GM18505 (cell line): ENCODE results near the gene TNFRSF19.

ENCODE experiments used
- ATAC-seq: cut with Tn5 transposase; IDR thresholded peaks from one replicate; pipeline ENCODE4 v1.9.1; 2021; ENCODE audit not compliant: unreplicated experiment
- POLR2A ChIP-seq: IDR thresholded peaks from 4 replicates; pipeline ENCODE4 v1.6.1; 2011; ENCODE audit warnings: borderline replicate concordance; ENCODE audit not compliant: insufficient read depth, insufficient read length; ENCODE audit errors: extremely low read depth

Gene TNFRSF19

GRCh38 chr13:23631311-23632047 lies 61.3 kb downstream of the TNFRSF19 start:
- TF ChIP-seq POLR2A: no peak

DNA sequence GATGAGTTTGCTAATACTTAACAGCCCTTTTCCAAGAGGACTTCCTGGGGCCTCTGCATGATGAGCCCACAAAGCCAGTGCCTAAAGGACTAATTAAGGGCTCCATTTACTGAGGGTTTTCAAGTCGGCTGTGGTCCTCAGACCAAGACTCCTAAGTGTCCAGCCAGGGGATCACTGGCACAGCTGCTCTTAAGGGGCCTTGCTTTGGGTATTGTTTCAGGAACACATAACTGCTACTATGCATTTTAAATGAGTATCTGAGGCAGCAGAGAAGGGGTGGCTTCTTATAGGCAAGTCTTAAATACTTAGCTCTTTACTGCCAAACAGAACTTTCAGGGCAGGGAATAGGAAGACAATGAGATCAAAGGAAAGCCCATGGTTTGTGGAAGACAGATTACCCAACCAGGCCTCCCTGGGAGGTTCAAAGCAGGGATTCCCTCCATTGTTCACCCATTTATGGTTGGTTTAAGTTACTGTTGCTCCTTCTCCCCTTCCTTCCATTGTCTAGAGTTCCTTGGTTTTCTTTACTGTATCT lies 61.9 kb downstream of the TNFRSF19 start:
- ATAC-seq: no peak
- no peak for TF ChIP-seq POLR2A

More at GRCh38 chr13:23631311-23632047, 61.3 kb downstream of the TNFRSF19 start:
- ATAC-seq: no peak

DNA sequence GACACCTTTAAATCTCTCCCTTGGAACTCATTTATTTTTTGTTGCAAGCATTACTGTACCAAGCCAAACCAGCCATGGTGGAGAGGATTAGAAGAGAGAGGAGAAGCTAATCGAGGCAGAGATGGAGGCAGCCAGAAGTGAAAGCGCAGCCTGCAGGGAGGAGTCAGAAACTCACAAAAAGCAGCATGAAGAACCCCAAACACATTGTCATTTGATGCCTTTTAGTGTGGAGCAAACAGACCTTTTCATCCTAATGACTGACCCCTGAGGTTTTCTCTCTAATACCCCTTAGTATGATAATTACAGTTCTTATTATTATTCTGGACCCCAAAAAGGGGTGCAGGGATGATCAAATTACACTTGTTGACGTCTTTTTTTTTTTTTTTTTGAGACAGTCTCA lies 62.5 kb downstream of the TNFRSF19 start:
- no peak for TF ChIP-seq POLR2A
- ATAC-seq: no peak

- no peak for TF ChIP-seq POLR2A
- no peak for ATAC-seq
Observed at GRCh38 chr13:23634897-23635296, 64.7 kb downstream of the TNFRSF19 start.

GRCh38 chr13:23636360-23636759 lies 66.1 kb downstream of the TNFRSF19 start:
- TF ChIP-seq POLR2A: no peak
- ATAC-seq: no peak

GRCh38 chr13:23637829-23638228 lies 67.6 kb downstream of the TNFRSF19 start:
- no peak for ATAC-seq
- no peak for TF ChIP-seq POLR2A

GRCh38 chr13:23639674-23640073 lies 69.5 kb downstream of the TNFRSF19 start:
- TF ChIP-seq POLR2A: no peak
- ATAC-seq: no peak

- TF ChIP-seq POLR2A: no peak
- no peak for ATAC-seq
Observed at GRCh38 chr13:23642110-23642509, 71.9 kb downstream of the TNFRSF19 start.

DNA sequence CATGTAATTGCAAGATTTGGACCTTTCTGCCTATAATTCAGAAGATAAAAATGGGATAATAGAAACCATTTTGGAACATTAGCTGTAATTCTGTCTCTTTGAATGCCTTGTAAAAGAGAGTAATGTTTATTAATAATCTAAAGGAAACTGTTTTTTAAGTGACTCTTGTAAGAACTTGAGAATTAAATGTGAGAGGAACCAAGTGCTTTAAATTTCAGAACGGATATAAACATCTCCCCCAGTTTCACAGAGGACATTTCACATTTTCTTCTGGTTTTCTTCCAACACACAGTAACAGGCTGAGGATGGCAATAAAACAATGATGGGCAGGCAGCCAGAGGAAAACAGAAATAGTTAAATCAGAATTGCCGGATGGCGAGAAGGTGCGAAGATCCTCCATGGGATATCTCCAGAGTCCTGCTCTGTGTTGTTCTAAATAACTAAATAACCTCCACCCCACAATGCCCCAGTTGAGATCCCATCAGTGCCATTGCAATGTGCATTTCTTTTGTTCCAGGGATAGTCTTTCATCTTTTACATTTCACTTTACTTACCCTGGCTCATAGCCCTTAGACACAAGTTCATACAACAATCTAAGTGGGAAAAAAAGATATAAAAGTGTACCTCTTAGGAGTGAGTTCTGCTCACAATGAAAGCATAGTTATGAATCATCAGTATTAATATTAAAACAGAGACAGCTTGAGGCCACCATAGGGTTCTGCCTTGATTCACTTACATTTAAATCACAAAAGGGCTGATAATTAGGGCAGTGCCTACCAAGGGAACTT lies 73.3 kb downstream of the TNFRSF19 start:
- no peak for ATAC-seq

GRCh38 chr13:23644126-23644419 lies 73.9 kb downstream of the TNFRSF19 start:
- TF ChIP-seq POLR2A: no peak
- ATAC-seq: no peak

More for the DNA sequence above, 73.3 kb downstream of the TNFRSF19 start:
- no peak for TF ChIP-seq POLR2A

DNA sequence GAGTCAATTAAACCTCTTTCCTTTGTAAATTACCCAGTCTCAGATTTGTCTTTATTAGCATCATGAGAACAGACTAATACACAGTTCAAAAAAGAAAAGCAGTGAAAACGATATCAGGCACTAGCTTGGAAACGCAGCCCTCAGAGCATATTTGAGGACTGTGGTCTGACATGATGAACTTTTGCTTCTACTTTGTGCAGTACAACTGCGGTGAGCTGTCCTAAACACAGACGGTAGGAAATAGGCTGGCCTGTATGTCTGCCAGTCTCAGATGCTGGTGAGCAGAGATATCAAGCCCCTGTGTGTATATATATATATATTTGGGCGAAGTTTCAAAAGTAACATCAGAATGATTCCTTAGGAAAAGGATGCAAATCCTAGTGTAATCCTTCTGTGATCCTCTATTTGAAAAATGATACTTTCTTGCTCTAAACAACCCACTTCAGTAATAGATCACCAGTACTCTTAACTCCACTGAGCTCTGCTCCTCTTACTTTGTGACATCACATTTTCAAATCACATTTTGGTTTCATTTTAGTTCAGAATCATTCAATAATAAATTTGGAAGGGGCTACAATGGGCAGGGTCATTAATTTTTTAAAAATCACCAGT lies 74.4 kb downstream of the TNFRSF19 start:
- no peak for TF ChIP-seq POLR2A
- no peak for ATAC-seq

GRCh38 chr13:23645851-23646250 lies 75.6 kb downstream of the TNFRSF19 start:
- TF ChIP-seq POLR2A: no peak
- ATAC-seq: no peak

- ATAC-seq: no peak
- TF ChIP-seq POLR2A: no peak
Observed at GRCh38 chr13:23651439-23651838, 81.2 kb downstream of the TNFRSF19 start.
